H54 (cell line): ENCODE measurements around the gene PLCB1.

ENCODE experiments used
- DNase-seq: peaks from one replicate; pipeline ENCODE4 v3.0.0; 2011; ENCODE audit warnings: low spot score, mixed read lengths; ENCODE audit not compliant: insufficient read length
- FAIRE-seq: peaks from 3 replicates; lab custom pipeline; 2011; peaks lifted over from hg19 to GRCh38; lab: Jason Lieb, UNC
- POLR2A ChIP-seq: IDR thresholded peaks from 2 replicates; pipeline ENCODE4 v1.6.1; 2011; ENCODE audit warnings: low read depth, mild to moderate bottlenecking, low read length

The PLCB1 gene

DNA sequence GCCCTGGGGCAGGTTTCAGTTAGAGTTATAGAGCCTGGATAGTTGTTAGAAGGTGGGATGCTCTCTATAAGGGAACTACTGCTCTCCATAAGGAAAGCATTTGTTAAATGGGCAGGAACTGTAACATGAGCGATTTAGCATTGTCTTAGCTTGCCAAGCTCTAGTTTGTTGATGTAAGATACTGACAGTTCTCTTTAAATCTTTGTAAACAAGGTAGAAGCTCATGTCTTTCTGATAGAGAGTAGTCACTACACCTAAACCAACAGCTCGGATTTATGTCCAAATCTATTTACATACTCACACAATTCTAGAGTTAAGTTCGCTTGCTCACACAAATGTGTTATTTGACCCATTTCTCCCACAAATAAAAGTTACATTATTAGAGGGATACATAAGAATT is 87.3 kb downstream of the PLCB1 start:
- DNase-seq = no peak
- TF ChIP-seq POLR2A = no peak
- no peak for FAIRE-seq

DNA sequence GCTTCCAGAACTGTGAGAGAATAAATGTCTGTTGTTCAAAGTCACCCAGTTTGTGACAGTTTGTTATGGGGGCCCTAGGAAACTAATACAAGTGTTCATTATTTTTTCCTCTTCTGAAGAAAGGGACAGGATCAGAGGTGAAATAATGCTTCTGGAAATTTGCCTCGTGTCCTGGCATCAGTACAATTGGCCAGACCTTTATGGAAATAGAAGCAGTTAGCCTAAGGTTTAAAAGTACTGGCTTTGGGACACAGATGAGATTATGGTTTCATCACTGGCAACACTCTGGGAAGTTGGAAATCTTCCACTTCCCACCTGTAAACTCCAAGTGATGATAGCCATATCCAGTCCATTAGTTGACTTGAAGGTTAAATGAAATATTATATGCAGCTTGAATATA is 88.7 kb downstream of the PLCB1 start:
- no peak for FAIRE-seq
- TF ChIP-seq POLR2A = no peak
- no peak for DNase-seq

DNA sequence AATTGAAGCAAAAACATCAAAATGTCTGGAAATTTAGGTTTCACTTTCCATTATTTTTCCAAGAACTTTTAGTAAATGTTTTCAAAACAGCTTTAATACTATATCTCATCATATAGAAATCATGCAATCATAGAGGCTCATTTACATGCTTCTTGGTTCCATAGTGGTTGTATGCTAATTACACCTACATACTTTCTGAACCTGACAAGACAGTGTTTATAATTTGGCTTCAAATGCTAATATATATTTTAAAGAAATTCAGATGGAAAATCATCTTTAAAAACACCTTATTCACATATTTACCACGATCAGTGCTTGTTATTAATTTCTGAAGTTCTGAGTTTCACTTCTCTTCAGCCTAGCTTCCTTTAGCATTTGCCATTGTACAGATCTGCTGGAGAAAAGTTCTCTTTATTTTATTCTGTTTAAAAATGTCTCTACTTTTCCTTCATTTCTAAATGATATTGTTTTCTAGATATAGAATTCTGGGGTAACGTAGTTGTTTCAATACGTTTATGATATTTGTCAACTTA is 89.9 kb downstream of the PLCB1 start:
- no peak for FAIRE-seq
- DNase-seq = no peak
- no peak for TF ChIP-seq POLR2A

DNA sequence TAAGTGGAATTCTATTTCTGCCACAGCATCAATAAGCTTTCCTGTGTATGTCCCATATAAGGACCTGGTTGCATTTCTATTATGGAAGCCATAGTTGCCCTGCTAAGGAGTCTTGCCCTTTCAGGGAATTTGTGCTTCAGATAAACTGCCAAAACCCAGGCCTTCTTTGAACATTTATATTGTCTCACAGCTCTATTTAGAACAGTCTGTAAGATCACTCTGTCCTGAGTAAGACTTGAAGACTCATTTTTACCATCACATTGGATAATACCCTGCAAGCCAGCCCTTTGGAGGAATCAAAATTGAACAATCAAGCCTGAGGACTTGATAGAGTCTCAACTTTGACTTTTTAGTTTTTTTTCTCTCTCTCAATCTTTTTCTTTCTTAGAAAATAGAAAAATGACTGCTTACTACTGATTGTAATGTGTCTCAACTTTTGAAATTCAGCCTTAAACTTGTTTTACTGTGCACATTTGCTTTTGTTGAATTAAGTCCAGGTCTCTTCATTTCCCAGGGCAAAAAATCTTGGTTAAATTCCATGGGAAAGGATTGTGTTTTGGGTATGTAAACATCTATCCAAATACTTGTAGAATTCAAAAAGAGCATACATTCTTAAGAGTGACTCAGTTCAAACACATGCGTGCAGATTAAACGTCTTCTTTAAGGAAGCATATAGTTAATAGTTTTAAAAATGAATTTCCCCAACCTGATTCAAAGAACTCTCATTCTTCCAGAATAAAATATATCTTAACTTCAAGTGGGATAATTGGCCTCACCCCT is 91.2 kb downstream of the PLCB1 start:
- no peak for TF ChIP-seq POLR2A
- no peak for DNase-seq
- FAIRE-seq = no peak

DNA sequence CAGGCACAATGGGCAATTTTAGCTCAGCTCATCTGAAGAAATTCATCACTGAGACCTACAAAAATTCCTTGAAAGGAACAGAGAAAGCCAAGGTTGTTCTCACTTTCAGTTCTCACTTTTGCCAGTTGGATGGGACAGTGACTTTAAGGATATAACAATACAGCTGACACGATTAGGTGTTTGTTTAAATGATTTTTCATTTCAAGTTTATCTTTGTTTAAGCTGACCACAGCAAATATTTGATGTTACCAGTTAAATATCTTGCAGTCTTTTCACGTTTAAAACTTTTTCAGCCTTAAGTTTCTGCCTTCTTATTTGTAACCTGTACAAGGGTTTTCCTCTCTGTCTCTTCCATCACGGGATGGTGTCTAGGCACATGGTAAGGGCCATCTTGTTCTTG is 93.6 kb downstream of the PLCB1 start:
- no peak for TF ChIP-seq POLR2A
- no peak for FAIRE-seq
- no peak for DNase-seq

DNA sequence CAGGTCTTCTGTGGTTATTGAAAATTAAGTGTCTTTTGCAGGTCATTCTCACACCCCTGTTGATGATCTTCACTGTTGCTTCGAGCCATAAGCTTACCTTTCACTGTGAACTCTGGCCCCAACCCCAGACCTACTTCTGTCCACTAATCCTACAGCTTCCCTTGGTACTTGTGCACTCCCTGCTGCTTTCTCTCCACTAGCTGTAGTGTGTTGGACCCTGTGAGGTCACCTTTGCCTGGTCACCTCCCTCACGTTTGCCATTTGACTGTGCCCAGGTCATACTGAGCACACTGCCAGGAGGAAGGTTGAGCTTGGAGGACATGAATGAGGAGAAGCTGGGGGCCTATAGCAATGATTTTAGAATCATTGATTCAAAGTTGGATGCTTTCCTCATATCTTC is 94.0 kb downstream of the PLCB1 start:
- FAIRE-seq = no peak

DNA sequence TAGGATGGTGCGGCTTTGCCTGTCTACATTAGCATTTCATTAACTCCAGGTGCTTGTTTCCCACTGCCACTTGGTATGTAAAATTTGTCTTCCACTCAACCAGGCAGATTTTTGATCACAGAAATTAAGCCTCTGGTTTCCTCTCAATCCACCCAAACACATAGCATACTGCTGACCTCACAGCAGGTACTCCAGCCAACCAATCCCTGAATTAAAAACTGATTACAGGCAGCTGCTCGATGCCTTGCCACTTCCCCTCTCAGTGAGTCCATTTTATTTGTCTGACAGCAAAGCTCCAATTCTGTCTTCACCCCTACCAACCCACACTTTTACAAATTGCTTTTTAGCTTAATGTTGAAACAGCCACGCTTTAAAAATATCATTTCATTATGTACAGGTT is 95.2 kb downstream of the PLCB1 start:
- FAIRE-seq = no peak
- no peak for DNase-seq
- TF ChIP-seq POLR2A = no peak

More for the DNA sequence above, 94.0 kb downstream of the PLCB1 start:
- no peak for TF ChIP-seq POLR2A
- DNase-seq = no peak

DNA sequence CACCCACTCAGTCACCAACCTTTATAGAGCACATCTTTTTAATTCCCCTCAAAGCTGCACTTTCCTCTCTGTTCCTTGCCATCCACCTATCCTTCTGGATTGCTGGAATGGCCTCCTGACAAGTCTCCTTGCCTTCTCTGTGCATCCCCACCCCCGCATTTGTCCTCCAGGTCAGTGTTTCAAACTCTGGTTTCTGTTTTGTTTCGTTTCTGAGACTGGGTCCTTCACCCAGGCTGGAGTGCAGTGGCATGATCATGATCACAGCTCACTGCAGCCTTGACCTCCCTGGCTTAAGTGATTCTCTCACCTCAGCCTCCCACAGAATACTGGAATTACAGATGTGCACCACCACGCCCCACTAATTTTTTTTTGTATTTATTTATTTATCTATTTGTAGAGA is 96.2 kb downstream of the PLCB1 start:
- no peak for TF ChIP-seq POLR2A
- DNase-seq = no peak
- FAIRE-seq = no peak

DNA sequence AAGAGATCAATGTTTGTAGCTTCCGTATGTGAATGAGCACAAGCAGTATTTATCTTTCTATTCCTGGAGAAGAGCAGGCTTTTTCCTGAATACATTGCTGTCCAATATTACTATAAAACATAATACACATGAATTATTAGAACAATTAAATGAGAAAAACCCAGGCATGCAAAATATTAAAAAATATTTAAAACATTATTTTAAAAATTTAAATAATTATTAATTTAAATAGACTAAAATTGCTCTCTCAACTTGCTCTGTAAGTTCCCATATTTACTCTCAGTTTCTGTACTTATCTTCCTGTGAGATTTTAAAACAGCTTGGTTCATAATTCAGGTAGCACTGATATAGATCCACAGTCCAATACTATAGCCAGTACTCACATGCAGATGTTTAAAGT is 97.0 kb downstream of the PLCB1 start:
- TF ChIP-seq POLR2A = no peak
- FAIRE-seq = no peak
- DNase-seq = no peak

DNA sequence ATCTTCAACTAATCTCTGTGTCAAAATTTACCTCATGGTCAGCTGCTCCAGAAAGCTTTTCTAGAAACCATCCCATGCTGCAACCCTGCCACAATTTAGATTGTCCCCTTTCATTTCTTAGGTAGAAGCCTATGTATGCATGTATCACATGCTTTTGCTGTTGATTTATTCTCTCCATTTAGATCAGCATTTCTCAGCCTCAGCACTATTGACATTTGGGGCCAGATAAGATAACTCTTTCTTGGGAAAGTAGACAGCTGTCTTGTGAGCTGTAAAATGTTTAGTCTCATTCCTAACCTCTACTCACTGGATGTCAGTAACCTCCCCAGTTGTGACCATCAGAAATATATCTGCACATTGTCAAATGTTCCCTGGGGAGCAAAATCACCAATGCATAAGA is 99.0 kb downstream of the PLCB1 start:
- DNase-seq (no peak), FAIRE-seq (no peak)
- no peak for TF ChIP-seq POLR2A

DNA sequence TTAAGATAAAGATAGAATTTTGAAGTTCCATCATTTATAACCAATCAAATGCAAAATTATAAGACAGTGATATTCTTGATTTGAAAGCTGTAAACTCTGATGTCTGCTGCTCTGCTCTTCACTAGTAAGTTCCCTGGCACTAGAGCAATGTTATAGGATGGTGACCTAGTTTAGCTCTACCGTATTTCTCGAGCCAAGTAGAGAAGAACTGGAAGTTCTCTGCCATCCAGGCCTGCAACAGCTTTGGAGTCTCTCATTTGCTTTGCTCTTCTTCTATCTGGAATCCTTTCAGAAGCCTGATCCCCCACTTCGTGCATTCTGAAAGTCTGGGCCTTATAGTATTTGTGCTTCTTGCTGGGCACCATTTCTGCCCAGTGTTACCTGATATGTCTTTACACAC is 100.3 kb downstream of the PLCB1 start:
- TF ChIP-seq POLR2A = no peak
- no peak for FAIRE-seq
- no peak for DNase-seq

DNA sequence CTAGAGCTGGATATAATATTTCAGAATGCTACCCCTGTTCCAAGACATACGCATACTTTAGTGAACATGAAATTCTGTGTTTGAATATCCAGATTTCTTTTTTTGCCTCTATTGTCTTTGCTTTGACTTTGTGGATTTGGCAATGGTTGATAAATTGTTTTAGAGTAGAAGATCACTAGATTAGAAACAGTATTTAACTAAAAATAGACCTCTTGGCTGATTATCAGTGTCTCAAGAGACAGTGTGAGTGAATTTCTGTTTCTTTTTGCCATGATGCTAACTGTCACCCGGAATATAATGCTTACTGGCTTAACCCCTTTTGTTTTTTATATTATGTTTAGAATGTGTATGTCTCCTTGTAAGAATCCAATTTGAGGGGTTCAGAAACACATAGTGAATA is 102.5 kb downstream of the PLCB1 start:
- no peak for DNase-seq
- no peak for FAIRE-seq
- TF ChIP-seq POLR2A = no peak

DNA sequence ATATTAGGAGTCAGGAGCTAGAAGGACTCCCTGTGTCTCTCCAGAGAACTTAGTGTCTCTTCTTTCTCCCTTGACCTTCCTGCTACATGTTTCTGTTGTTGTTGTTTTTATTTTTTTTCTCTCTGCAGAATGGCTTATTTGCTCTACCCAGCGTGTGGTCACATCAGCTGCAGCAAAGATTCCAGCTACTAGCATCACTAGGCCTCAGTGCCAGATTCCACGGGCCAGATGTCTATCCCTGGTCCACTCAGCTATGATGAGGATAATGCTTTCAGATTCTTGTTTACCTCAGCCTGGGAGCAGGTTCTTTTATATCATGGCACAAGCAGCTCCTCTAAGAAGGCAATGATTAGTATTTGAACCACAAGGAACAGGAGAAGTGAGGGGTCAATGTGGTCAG is 110.0 kb downstream of the PLCB1 start:
- no peak for FAIRE-seq
- TF ChIP-seq POLR2A = no peak
- DNase-seq = no peak

DNA sequence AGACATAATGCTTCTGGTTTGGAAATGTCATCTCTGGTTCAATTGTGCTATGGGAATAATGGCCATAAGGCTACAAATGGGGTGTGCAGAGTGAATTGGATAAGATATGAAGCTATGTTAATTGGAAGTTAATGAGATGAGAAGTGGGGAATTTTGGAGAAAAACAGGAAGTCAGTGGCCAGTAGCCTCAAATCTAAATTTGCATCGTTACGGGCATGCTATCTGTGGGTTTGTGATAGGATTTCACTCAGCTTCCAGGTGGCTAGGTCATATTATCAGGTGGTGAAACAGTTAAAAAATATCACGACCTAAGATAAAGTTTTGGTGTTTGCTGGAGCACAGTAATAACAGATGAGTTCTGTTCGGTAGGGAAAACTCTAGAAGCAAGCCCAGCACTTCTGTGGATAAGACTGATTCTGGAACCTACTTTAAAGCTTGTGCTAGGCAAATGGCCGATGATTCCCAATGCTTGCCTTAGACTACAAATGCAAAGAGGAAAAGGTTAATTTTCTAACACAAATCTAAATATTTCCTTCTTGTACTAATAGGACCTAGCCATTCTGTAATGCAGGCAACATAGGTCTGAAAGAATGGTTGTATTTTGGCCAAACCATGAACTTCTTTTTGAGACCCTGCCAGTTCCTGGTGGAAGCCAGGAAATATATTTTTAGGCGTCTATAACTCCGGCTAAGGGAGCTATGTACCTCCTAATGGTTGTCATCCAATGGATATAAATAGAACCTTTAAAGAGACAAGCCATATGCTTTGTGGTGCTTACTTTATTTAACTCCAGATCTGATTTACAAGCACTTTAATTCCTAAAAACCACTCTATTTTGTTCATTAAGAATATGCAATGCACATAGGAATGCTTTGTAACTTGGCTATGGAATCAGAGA is 111.0 kb downstream of the PLCB1 start:
- FAIRE-seq (no peak), DNase-seq (no peak)
- no peak for TF ChIP-seq POLR2A

DNA sequence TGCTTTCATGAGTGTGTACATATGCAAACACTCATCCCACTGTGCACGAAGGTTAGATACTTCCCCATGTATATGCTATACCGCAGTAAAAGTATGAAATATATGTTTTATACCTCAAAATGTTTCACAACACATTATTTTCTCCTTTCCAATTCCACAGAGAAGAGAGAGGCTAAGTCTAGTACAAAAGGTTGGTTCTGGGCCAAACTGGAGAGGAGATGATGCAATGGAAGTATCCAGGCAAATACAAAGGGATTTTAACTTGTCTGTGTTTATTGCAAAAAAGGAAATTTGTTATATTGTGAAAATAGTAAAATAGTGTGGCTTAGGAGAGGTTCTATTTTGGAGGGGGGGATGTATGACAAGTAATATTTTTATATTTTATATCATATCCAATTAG is 112.6 kb downstream of the PLCB1 start:
- no peak for TF ChIP-seq POLR2A
- no peak for DNase-seq
- FAIRE-seq = no peak
